Stimulated activated memory B cell treated with anti-CD40 and anti-IgM and Interleukin-4, amounts not matched to agents 10 μg/mL and 1 μg/mL and 100 μg/mL, for 72 hours (primary cell): ENCODE measurements around the gene COX8C.

Experiments
- ATAC-seq: fragments of 150-1000 bp; cut with Tn5 transposase; 2 replicates; pipeline ENCODE4 v1.10.0; 2021
- H3K27ac Mint-ChIP-seq: one replicate; pipeline ENCODE4 v1.8.0; 2022; ENCODE audit warnings: mild to moderate bottlenecking, mixed read lengths
- H3K27me3 Mint-ChIP-seq: one replicate; pipeline ENCODE4 v1.8.0; 2022; ENCODE audit warnings: mixed read lengths
- H3K36me3 Mint-ChIP-seq: one replicate; pipeline ENCODE4 v1.8.0; 2022; ENCODE audit warnings: mixed read lengths
- H3K4me1 Mint-ChIP-seq: one replicate; pipeline ENCODE4 v1.8.0; 2022; ENCODE audit warnings: mixed read lengths
- H3K4me3 Mint-ChIP-seq: one replicate; pipeline ENCODE4 v1.8.0; 2022; ENCODE audit warnings: mild to moderate bottlenecking, moderate library complexity, mixed read lengths
- H3K9me3 Mint-ChIP-seq: one replicate; pipeline ENCODE4 v1.8.0; 2022; ENCODE audit warnings: mixed read lengths

Gene COX8C, protein sequence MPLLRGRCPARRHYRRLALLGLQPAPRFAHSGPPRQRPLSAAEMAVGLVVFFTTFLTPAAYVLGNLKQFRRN

DNA sequence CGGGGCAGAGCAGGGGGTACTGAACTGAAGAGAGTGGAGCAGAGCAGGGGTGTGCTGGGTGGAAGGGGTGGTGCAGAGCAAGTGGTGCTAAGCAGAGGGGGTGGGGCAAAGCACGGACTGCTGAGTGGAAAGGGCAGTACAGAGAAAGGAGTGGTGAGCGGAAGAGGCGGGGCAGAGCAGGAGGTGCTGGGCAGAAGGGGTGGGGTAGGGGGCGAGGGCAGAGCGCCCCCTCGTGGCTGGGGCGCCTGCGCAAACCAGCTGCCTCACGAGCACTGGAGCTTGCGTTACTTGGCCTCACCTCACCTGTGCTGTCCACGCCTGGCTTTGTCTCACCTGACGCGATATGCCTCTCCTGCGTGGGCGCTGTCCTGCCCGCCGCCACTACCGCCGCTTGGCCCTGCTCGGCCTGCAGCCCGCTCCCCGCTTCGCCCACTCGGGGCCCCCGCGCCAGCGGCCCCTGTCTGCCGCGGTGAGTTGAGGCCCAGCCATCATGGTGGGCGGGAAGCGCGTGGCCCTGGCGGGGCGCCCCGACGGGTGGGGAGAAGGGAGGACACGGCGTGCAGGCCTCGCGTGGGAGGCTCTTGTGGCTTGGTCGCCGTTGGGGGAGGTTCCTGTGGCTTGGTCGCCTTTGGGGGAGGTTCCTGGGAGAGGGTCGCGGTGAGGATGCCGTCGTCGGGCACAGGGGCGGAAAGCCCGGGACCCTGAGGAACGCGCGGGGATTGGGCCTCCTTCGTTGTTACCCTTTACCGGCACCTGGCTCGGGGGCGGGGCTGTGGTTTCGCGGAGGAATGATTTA lies at the start of gene COX8C:
Gene COX8C (plus strand): TSS at position 257 of the 796 bp plus-strand sequence. CDS start 87 bp downstream, at position 344.
- Mint-ChIP-seq H3K27me3 (no peaks in the 10 kb centered on the region), H3K9me3 (peaks cover 13% of the 10 kb centered on the region), H3K4me1 (no peaks in the 10 kb centered on the region), H3K4me3 (no peak within 1 kb of the TSS), H3K27ac (no peak within 1 kb of the TSS), H3K36me3 (peaks cover 12% of the 10 kb centered on the region)
- no peak for ATAC-seq

DNA sequence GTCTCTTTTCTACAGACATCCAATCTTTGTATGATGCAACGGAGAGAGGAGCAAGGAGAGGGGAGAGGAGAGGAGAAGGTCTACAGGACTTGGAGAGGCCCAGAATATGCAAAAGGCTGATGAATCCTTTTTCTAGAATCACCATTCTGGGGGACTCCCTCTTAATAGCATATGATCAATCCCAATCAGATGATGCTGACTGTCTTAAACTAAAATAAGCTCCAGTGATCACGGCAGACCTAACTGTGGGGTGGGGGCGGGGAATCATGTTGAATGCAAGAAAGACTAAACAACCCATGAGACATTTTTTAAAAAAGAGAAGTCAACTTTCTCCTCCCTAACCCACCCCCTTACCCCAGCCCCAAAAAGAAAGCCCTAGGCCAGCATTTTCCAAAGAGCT lies 47.6 kb upstream of the COX8C start:
- Mint-ChIP-seq H3K4me1 (peaks cover 24% of the 10 kb centered on the region), H3K27me3 (no peaks in the 10 kb centered on the region), H3K9me3 (no peaks in the 10 kb centered on the region), H3K27ac (no peak overlapping the region), H3K4me3 (no peak overlapping the region), H3K36me3 (peaks cover 7% of the 10 kb centered on the region)
- ATAC-seq, result no peak

DNA sequence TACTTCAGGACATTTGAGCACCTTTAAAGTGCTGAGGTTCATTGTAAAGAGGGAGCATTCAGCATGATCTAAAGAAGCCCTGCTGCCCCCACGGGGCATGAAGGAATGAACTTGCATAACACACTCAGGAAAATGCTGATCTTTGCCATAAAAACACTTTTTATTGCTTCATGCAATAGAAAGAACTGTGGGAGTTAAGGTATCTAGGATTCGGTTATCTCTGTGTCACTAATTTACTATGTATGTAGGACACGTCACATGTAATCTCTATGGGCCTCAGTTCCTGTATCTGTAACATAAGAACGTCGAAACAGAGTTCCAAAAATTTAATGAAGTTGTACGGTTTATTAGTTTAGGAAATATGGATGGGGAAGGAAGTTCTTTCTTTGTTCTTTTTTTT lies 47.1 kb upstream of the COX8C start:
- Mint-ChIP-seq H3K9me3 (no peaks in the 10 kb centered on the region), H3K4me1 (peaks cover 28% of the 10 kb centered on the region), H3K36me3 (peaks cover 5% of the 10 kb centered on the region), H3K4me3 (no peak overlapping the region), H3K27ac (no peak overlapping the region), H3K27me3 (no peaks in the 10 kb centered on the region)
- ATAC-seq, result no peak

DNA sequence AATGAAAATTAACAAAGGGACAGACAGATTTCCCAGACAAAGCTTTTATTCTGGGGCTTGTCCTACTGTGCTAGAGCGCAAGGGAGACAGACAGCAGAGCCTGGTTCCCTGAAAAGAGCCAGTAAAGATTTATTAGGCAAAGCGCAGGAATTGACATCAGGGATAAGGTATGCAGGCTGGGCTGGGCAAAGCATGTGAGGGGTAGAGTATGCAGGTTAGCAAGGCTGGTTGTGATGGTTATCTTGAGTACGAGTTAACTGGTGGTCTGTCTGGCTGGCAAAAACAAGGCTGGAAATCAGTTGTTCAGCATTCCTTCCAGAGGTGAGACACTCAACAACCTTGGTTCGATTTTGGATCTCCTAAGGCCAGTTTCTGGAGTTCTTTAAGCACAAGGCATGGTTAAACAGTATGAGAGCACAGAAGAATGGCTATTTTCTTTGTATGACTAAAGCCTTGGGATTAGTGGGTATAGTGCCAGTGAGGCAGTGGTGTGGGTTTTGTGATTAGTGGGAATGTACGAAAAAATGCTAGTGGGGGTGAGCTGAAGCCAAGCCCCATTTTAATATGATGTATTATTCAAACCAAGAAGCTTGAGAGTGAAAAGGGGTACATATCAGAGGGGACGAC lies 45.0 kb upstream of the COX8C start:
- Mint-ChIP-seq H3K27ac (peak overlapping the region; percentile 22), H3K27me3 (no peaks in the 10 kb centered on the region), H3K36me3 (peaks cover 5% of the 10 kb centered on the region), H3K9me3 (no peaks in the 10 kb centered on the region), H3K4me3 (no peak overlapping the region), H3K4me1 (peaks cover 38% of the 10 kb centered on the region)
- ATAC-seq, result no peak

DNA sequence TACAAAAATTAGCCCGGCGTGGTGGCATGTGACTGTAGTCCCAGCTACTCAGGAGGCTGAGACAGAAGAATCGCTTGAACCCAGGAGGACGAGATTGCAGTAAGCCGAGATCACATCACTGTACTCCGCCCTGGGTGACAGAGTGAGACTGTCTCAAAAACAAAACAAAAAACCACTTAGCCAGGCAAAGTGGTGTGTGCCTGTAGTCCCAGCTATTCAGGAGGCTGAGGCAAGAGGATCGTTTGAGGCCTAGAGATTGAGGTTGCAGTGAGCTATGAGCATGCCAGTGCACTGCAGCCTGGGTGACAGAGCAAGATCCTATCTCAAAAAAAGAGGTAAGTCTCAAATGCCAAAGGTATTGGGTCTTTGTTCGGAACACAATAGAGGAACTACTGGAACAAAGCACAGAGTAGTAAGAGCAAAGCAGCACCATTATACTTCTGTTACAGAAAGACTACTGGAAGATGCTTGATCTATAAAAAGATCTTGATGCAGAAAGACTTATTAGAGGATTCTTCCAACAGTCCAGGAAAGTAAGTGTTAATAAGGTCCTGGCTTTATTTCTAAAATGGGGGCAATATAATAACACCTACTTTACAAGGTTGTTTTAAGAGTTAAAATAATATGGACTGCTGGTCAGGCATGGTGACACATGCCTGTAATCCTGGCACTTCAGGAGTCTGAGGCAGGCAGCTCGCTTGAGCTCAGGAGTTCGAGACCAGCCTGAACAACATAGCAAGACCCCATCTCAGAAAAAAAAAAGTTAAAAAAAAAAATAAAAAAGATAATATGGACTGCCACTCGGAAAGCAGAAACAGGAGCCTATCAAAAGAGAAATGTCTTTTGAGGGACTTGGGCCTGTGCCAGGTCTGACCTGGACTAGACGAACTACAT lies 44.0 kb upstream of the COX8C start:
- peaks cover 5% of the 10 kb centered on the region for H3K36me3 Mint-ChIP-seq
- no peak overlapping the region for H3K27ac Mint-ChIP-seq
- H3K4me1 Mint-ChIP-seq, result peaks cover 48% of the 10 kb centered on the region
- no peak for ATAC-seq
- no peaks in the 10 kb centered on the region for H3K9me3 Mint-ChIP-seq
- H3K27me3 Mint-ChIP-seq, result no peaks in the 10 kb centered on the region
- no peak overlapping the region for H3K4me3 Mint-ChIP-seq

DNA sequence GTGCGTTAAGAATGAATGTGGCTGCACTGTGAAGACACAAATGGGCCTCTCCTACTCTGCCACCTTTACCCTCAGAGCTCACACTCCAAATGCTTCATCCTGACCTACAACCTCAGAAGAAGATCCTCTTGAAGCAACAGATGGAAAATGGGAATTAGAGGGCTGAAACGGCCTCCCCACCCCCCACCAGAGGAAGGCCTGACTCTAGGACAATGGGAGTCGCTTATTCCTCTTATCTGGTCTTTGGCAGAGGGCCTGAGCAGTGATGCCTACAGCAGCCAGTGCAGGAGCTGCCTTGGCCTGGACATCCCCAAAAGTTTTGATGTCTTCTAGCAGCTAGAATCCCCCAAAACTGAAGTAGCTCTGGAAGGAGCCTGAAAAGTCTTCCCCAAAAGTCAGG lies 43.3 kb upstream of the COX8C start:
- H3K27ac Mint-ChIP-seq, result no peak overlapping the region

DNA sequence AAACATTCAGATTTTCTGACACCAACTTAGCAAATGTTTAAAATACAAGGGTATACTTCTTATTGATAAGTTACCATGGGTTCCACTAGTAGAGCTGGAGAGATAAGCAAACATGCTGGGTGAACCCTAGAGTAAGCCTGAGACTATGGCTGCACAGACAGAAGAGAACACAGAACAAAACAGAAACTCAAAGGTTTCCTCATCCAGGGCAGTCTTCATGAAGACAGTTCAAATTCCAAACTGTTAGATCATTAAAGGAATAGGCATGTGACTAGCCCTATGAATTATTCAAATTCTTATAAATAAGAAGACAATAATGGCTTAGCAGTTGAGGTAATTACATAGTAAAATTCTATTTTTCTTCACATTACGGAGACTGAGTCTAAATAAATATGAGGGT lies 42.2 kb upstream of the COX8C start:
- ATAC-seq, result no peak
- Mint-ChIP-seq H3K27ac (no peak overlapping the region), H3K27me3 (no peaks in the 10 kb centered on the region), H3K36me3 (peaks cover 5% of the 10 kb centered on the region), H3K9me3 (no peaks in the 10 kb centered on the region), H3K4me1 (peaks cover 50% of the 10 kb centered on the region), H3K4me3 (no peak overlapping the region)

More for the DNA sequence above, 43.3 kb upstream of the COX8C start:
- no peak for ATAC-seq
- peaks cover 49% of the 10 kb centered on the region for H3K4me1 Mint-ChIP-seq
- no peaks in the 10 kb centered on the region for H3K27me3 Mint-ChIP-seq
- H3K4me3 Mint-ChIP-seq, result no peak overlapping the region
- peaks cover 5% of the 10 kb centered on the region for H3K36me3 Mint-ChIP-seq
- H3K9me3 Mint-ChIP-seq, result no peaks in the 10 kb centered on the region

DNA sequence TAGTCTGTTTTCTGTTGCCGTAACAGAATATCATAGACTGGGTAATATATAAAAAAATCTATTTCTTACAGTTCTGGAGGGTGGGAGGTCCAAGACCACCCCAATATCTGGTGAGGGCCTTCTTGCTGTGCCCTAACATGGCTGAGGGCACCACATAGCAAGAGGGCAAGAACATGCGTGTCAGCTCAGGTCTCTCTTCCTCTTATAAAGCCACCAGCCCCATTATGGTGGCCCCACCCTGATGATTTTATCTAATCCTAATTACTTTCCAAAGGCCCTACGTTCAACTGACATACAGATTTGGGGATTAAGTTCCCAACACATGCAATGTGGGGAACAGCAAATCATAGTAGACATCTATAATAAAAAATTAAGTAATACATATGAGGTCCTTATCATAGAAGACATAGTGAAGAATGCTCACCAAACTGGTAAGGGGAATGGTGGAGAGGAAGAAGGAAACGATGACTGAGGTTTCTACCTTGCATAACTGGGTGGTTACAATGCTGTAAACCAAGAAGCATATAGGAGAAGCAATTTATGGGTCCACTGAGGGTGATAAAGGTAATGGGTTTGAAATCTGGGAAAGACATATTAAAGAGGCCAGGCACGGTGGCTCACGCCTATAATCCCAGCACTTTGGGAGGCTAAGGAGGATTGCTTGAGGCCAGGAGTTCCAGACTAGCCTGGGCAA lies 41.1 kb upstream of the COX8C start:
- Mint-ChIP-seq H3K9me3 (no peaks in the 10 kb centered on the region), H3K36me3 (peaks cover 5% of the 10 kb centered on the region), H3K27ac (no peak overlapping the region), H3K27me3 (no peaks in the 10 kb centered on the region), H3K4me3 (no peak overlapping the region), H3K4me1 (peaks cover 44% of the 10 kb centered on the region)
- ATAC-seq, result no peak

DNA sequence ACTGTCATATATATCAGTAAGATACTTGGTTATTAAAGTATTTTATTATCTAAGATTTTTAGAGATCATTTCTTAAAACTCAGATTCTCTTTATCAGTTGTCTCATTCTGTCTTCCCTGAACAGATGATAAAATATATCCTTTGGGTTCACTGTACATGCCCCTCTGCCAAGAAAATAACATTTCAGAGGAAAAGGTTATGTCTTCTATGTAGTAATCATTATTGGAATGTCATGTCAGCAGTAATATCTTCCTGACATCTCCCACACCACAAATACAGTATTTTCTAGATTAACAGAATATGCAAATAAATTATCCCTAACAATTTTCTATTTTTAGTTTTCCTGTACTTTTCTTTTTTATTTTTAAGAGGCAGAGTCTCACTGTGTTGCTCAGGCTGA lies 40.2 kb upstream of the COX8C start:
- no peak overlapping the region for H3K4me3 Mint-ChIP-seq
- peak overlapping the region; percentile 13 for H3K27ac Mint-ChIP-seq
- no peak for ATAC-seq
- peaks cover 51% of the 10 kb centered on the region for H3K4me1 Mint-ChIP-seq
- peaks cover 5% of the 10 kb centered on the region for H3K36me3 Mint-ChIP-seq
- no peaks in the 10 kb centered on the region for H3K9me3 Mint-ChIP-seq
- no peaks in the 10 kb centered on the region for H3K27me3 Mint-ChIP-seq

DNA sequence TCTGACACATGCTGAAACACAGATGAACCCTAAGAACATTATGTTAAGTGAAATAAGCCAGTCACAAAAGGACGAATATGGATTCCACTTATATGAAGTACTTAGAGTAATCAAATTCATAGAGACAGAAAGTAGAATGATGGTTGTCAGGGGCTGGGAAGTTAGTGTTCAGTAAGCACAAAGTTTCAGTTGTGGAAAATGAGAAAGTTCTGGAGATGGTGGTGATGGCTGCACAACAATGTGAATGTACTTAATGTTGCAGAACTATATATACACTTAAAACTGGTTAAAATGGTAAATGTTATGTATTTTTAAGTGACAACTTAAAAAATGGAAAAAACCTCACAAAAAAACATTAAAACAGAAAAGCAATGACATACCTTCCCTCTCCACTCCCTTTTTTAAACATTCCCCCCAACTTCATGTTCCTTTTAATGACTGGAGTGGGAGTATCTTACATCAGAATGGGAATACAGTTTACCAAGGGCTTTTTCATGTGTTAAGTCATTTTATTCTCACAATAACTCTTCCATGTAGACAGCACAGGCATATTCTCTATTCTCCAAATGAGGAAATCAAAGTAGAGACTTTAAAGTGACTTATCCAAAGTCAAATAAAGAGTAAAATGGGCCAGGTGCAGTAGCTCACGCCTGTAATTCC lies 38.2 kb upstream of the COX8C start:
- H3K36me3 Mint-ChIP-seq, result no peaks in the 10 kb centered on the region
- H3K27ac Mint-ChIP-seq, result no peak overlapping the region
- peaks cover 66% of the 10 kb centered on the region for H3K4me1 Mint-ChIP-seq
- no peaks in the 10 kb centered on the region for H3K27me3 Mint-ChIP-seq
- H3K4me3 Mint-ChIP-seq, result no peak overlapping the region
- ATAC-seq, result no peak
- no peaks in the 10 kb centered on the region for H3K9me3 Mint-ChIP-seq

DNA sequence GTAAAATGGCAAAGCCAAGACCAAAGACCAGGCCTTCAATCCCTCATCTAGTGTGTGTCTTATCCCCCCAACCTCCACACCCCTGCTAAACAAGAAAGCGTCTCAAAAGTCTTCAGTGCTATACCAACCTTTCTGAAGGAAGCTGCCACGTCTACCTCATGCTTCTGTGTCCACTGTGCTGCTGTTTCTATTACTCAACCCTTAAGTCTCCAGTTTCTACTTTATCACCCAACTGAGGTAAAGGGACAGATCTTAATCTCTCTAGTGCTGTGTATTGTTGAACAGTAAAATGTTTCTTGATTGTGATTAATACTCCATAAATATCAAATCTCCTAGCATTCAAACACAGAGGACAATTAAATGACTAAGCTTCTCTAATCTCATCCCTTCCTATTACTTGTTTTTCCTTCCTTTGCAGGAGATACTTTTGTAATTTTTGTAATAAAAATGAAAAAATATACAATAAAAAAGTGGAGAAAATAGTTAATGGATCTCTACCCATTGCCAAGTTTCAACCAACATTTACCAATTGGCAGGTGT lies 37.5 kb upstream of the COX8C start:
- H3K4me1 Mint-ChIP-seq, result peaks cover 65% of the 10 kb centered on the region
- H3K9me3 Mint-ChIP-seq, result no peaks in the 10 kb centered on the region
- H3K27ac Mint-ChIP-seq, result no peak overlapping the region

DNA sequence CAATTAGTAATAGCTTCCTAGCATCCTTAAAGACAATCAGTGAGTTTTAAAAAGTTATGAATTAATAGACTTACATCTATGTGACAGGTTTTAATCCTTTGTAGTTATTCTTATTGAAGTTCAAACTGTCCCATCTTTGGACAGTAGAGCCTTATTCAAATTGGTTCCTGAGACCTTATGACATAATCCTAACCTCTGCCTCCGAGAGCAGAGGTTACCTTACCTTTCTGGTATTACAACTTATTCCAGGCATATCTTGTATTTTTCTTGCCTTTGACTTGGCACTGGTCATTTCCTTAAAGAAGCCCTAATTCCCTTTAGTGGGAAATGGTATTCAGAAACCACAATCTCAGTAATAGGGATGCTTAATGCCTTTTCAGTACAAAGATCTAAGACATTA lies 35.9 kb upstream of the COX8C start:
- H3K36me3 Mint-ChIP-seq, result no peaks in the 10 kb centered on the region
- no peak overlapping the region for H3K27ac Mint-ChIP-seq
- H3K9me3 Mint-ChIP-seq, result no peaks in the 10 kb centered on the region
- no peaks in the 10 kb centered on the region for H3K27me3 Mint-ChIP-seq
- peaks cover 56% of the 10 kb centered on the region for H3K4me1 Mint-ChIP-seq
- no peak for ATAC-seq
- no peak overlapping the region for H3K4me3 Mint-ChIP-seq

More for the DNA sequence above, 37.5 kb upstream of the COX8C start:
- ATAC-seq, result no peak
- Mint-ChIP-seq H3K36me3 (no peaks in the 10 kb centered on the region), H3K4me3 (no peak overlapping the region), H3K27me3 (no peaks in the 10 kb centered on the region)

DNA sequence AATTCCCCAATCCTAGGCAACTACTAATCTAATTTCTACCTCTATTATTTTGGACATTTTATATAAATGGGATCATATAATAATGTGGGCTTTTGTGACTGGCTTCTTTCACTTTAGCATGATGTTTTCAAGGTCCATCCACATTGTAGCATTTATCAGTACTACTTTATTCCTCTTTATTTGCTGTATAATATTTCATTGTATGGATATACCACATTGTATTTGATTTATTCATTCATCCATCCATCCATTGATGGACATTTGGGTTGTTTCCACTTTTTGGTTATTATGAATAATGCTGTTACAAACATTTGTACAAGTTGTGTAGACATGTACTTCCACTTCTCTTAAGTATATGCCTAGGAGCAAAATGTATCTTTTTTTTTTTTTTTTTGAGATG lies 31.4 kb upstream of the COX8C start:
- Mint-ChIP-seq H3K27ac (no peak overlapping the region), H3K36me3 (no peaks in the 10 kb centered on the region), H3K27me3 (no peaks in the 10 kb centered on the region), H3K4me3 (no peak overlapping the region), H3K9me3 (no peaks in the 10 kb centered on the region), H3K4me1 (peaks cover 63% of the 10 kb centered on the region)
- no peak for ATAC-seq

DNA sequence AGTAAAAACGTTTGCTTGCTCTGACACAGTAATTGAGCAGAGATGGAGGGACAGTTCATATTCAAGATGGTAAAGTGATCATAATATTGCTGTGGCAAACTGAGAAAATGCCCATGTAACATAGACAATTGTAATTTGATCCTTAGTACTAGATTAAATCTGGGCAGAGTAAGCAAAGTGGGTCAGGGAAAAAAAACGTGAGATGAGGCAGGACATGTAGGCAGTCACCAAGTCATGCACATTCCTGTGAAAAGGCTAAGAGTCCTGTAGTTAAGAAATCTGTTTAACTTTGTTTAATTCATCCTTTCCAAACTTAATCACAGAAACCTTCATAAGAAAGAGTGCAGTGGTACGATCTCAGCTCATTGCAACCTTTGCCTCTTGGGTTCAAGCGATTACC lies 30.3 kb upstream of the COX8C start:
- Mint-ChIP-seq H3K9me3 (no peaks in the 10 kb centered on the region), H3K4me3 (no peak overlapping the region), H3K27ac (no peak overlapping the region), H3K4me1 (peaks cover 66% of the 10 kb centered on the region), H3K27me3 (no peaks in the 10 kb centered on the region), H3K36me3 (peaks cover 6% of the 10 kb centered on the region)
- ATAC-seq, result no peak
